Smooth muscle cell of trachea (primary cell): ENCODE measurements around the gene UGP2. TPM values are rescaled to one million over a fixed set of nuclear protein-coding genes. Genes with fewer than 3 reads are reported as not detected.

Experiments
- total RNA-seq: library from RNA; depleted of rRNA; stranded (reverse); fragments of >200 nt; gene quantifications from 2 replicates; pipeline ENCODE4 v1.2.1, GENCODE V29; 2014

Gene UGP2
- 131 and 166 TPM in 2 replicates for total RNA-seq

DNA sequence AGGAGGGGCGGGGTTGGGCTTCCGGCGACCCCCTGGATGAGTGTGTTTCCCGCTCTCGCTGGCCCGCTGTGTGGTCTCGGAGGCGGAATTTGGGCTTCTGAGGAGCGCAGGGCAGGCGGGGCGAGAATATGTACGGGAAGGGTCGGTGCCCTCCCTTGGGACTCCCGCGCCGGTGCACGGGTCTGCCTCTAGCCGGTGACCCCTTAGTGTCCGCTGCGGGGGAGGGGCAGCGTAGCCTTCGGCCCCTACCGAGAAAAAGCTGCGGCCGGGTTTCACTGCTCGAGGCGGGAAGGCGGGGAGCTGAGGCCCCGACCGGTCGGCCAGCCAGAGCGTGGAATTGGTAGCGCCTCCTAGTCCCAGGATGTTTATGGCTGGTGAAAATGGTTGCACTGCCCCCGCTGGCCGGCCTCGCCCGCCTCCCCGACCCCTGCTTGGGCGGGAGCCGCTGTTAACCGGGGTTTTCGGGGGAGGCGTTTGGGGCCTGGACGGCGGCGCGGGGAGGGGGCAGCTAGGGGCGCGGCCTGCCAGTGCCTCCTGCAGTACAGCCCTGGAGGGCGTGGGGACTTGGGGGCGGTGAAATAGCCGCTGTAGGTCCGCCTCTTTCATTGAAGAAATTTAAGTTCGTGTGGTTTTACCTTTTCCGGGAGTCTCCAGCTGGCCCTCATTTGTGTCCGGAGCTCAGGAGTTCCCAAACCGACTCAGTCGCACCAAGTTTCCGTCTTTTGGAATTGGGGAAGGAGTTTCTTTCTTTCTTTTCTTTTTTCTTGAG lies at the start of gene UGP2:
Gene UGP2 (plus strand): TSS at position 643 of the 769 bp plus-strand sequence. CDS start 290 bp downstream, outside the sequence.

Other genes with a start within 250 kb of the UGP2 start
- gene VPS54, start 177.5 kb downstream of the UGP2 start, total RNA-seq = 21.2 and 25.6 TPM in 2 replicates